Measurements from ENCODE around the gene TLR2. TPM values are rescaled to one million over a fixed set of nuclear protein-coding genes. Genes with fewer than 3 reads are reported as not detected.

Gene TLR2
- total RNA-seq, 1 experiment from 2014 or later, result not detected

- Histone ChIP-seq H3K27ac (ENCODE audit: low read length) (no peak overlapping the region), H3K9me2 (replicated peaks; ENCODE audit: insufficient read depth, low read length) (no peaks in the 10 kb centered on the region), H2AFZ (ENCODE audit: low read length) (no peak overlapping the region), H3K4me3 (ENCODE audit: low read length) (no peak overlapping the region), H3K4me2 (ENCODE audit: low read depth, low read length, poor library complexity, severe bottlenecking) (no peak overlapping the region), H3K79me2 (ENCODE audit: low read length) (no peaks in the 10 kb centered on the region), H3K4me1 (ENCODE audit: low read length) (no peaks in the 10 kb centered on the region), H4K20me1 (ENCODE audit: insufficient read depth, low read depth, low read length) (no peaks in the 10 kb centered on the region), H3K27me3 (ENCODE audit: low read length) (no peaks in the 10 kb centered on the region), H3K9me3 (ENCODE audit: low read length) (no peaks in the 10 kb centered on the region), H3K9ac (ENCODE audit: low read length) (no peak overlapping the region), H3K36me3 (ENCODE audit: insufficient read depth, low read length) (no peaks in the 10 kb centered on the region)
- no peak for DNase-seq
Observed at GRCh38 chr4:153668647-153669046, 15.4 kb upstream of the TLR2 start.

- Histone ChIP-seq H3K9ac (ENCODE audit: low read length) (no peak overlapping the region), H4K20me1 (ENCODE audit: insufficient read depth, low read depth, low read length) (no peaks in the 10 kb centered on the region), H3K9me3 (ENCODE audit: low read length) (peaks cover 4% of the 10 kb centered on the region; the same call in 1 of the 2 replicates), H3K79me2 (ENCODE audit: low read length) (no peaks in the 10 kb centered on the region), H3K9me2 (replicated peaks; ENCODE audit: insufficient read depth, low read length) (no peaks in the 10 kb centered on the region), H3K27me3 (ENCODE audit: low read length) (no peaks in the 10 kb centered on the region; the same call in 1 of the 2 replicates), H2AFZ (ENCODE audit: low read length) (no peak overlapping the region), H3K36me3 (ENCODE audit: insufficient read depth, low read length) (no peaks in the 10 kb centered on the region), H3K4me2 (ENCODE audit: low read depth, low read length, poor library complexity, severe bottlenecking) (no peak overlapping the region), H3K4me3 (ENCODE audit: low read length) (no peak overlapping the region), H3K4me1 (ENCODE audit: low read length) (no peaks in the 10 kb centered on the region), H3K27ac (ENCODE audit: low read length) (no peak overlapping the region)
- DNase-seq, result no peak
Observed at GRCh38 chr4:153669838-153670237, 14.2 kb upstream of the TLR2 start.

GRCh38 chr4:153676486-153676885 lies 7.6 kb upstream of the TLR2 start:
- Histone ChIP-seq H4K20me1 (ENCODE audit: insufficient read depth, low read depth, low read length) (no peaks in the 10 kb centered on the region), H3K79me2 (ENCODE audit: low read length) (no peaks in the 10 kb centered on the region), H2AFZ (ENCODE audit: low read length) (no peak overlapping the region), H3K27me3 (ENCODE audit: low read length) (peaks cover 4% of the 10 kb centered on the region; the same call in 1 of the 2 replicates), H3K4me1 (ENCODE audit: low read length) (0 out of 2 replicates have a peak, but pooled peaks cover 3% of the 10 kb centered on the region), H3K27ac (ENCODE audit: low read length) (no peak overlapping the region), H3K9me3 (ENCODE audit: low read length) (peaks cover 17% of the 10 kb centered on the region), H3K36me3 (ENCODE audit: insufficient read depth, low read length) (no peaks in the 10 kb centered on the region), H3K9ac (ENCODE audit: low read length) (no peak overlapping the region), H3K4me3 (ENCODE audit: low read length) (no peak overlapping the region), H3K9me2 (replicated peaks; ENCODE audit: insufficient read depth, low read length) (no peaks in the 10 kb centered on the region), H3K4me2 (ENCODE audit: low read depth, low read length, poor library complexity, severe bottlenecking) (no peak overlapping the region)
- DNase-seq, result no peak

GRCh38 chr4:153676984-153677383 lies 7.1 kb upstream of the TLR2 start:
- Histone ChIP-seq H3K27me3 (ENCODE audit: low read length) (peaks cover 4% of the 10 kb centered on the region; the same call in 1 of the 2 replicates), H3K4me1 (ENCODE audit: low read length) (0 out of 2 replicates have a peak, but pooled peaks cover 3% of the 10 kb centered on the region), H3K9me3 (ENCODE audit: low read length) (peaks cover 17% of the 10 kb centered on the region)

GRCh38 chr4:153679486-153679885 lies 4.6 kb upstream of the TLR2 start:
- DNase-seq, result peak; percentile 60
- H3K4me3 ChIP-seq (ENCODE audit: low read length), result no peak overlapping the region

More at GRCh38 chr4:153676984-153677383, 7.1 kb upstream of the TLR2 start:
- Histone ChIP-seq H2AFZ (ENCODE audit: low read length) (no peak overlapping the region), H3K4me3 (ENCODE audit: low read length) (no peak overlapping the region), H3K4me2 (ENCODE audit: low read depth, low read length, poor library complexity, severe bottlenecking) (no peak overlapping the region), H3K27ac (ENCODE audit: low read length) (no peak overlapping the region), H3K9me2 (replicated peaks; ENCODE audit: insufficient read depth, low read length) (no peaks in the 10 kb centered on the region), H3K36me3 (ENCODE audit: insufficient read depth, low read length) (no peaks in the 10 kb centered on the region), H4K20me1 (ENCODE audit: insufficient read depth, low read depth, low read length) (no peaks in the 10 kb centered on the region), H3K79me2 (ENCODE audit: low read length) (no peaks in the 10 kb centered on the region), H3K9ac (ENCODE audit: low read length) (no peak overlapping the region)
- no peak for DNase-seq

GRCh38 chr4:153683763-153684181 lies 308 bp upstream of the TLR2 start:
- Histone ChIP-seq H4K20me1 (ENCODE audit: insufficient read depth, low read depth, low read length) (no peaks in the 10 kb centered on the region), H3K9me3 (ENCODE audit: low read length) (peaks cover 10% of the 10 kb centered on the region), H2AFZ (ENCODE audit: low read length) (no peak overlapping the region), H3K4me3 (ENCODE audit: low read length) (no peak overlapping the region), H3K9me2 (replicated peaks; ENCODE audit: insufficient read depth, low read length) (no peaks in the 10 kb centered on the region), H3K27me3 (ENCODE audit: low read length) (no peaks in the 10 kb centered on the region), H3K4me2 (ENCODE audit: low read depth, low read length, poor library complexity, severe bottlenecking) (no peak overlapping the region), H3K4me1 (ENCODE audit: low read length) (0 out of 2 replicates have a peak, but pooled peaks cover 3% of the 10 kb centered on the region), H3K27ac (ENCODE audit: low read length) (no peak overlapping the region), H3K79me2 (ENCODE audit: low read length) (no peaks in the 10 kb centered on the region), H3K9ac (ENCODE audit: low read length) (no peak overlapping the region), H3K36me3 (ENCODE audit: insufficient read depth, low read length) (no peaks in the 10 kb centered on the region)
- no peak for DNase-seq

More at GRCh38 chr4:153679486-153679885, 4.6 kb upstream of the TLR2 start:
- Histone ChIP-seq H3K4me2 (ENCODE audit: low read depth, low read length, poor library complexity, severe bottlenecking) (no peak overlapping the region), H3K4me1 (ENCODE audit: low read length) (0 out of 2 replicates have a peak, but pooled peaks cover 3% of the 10 kb centered on the region), H4K20me1 (ENCODE audit: insufficient read depth, low read depth, low read length) (no peaks in the 10 kb centered on the region), H3K27ac (ENCODE audit: low read length) (no peak overlapping the region), H3K79me2 (ENCODE audit: low read length) (no peaks in the 10 kb centered on the region), H3K36me3 (ENCODE audit: insufficient read depth, low read length) (no peaks in the 10 kb centered on the region), H3K9me2 (replicated peaks; ENCODE audit: insufficient read depth, low read length) (no peaks in the 10 kb centered on the region), H3K27me3 (ENCODE audit: low read length) (peaks cover 4% of the 10 kb centered on the region; the same call in 1 of the 2 replicates), H3K9ac (ENCODE audit: low read length) (no peak overlapping the region), H3K9me3 (ENCODE audit: low read length) (peaks cover 15% of the 10 kb centered on the region), H2AFZ (ENCODE audit: low read length) (no peak overlapping the region)

- peak overlapping the region; percentile 2 for H3K4me2 ChIP-seq (ENCODE audit: low read depth, low read length, poor library complexity, severe bottlenecking)
- no peak overlapping the region for H3K27ac ChIP-seq (ENCODE audit: low read length)
- H2AFZ ChIP-seq (ENCODE audit: low read length), result no peak overlapping the region
- DNase-seq, result no peak
- no peaks in the 10 kb centered on the region for H3K36me3 ChIP-seq (ENCODE audit: insufficient read depth, low read length)
- H4K20me1 ChIP-seq (ENCODE audit: insufficient read depth, low read depth, low read length), result no peaks in the 10 kb centered on the region
- H3K9me2 ChIP-seq (replicated peaks; ENCODE audit: insufficient read depth, low read length), result no peaks in the 10 kb centered on the region
- H3K79me2 ChIP-seq (ENCODE audit: low read length), result no peaks in the 10 kb centered on the region
- no peaks in the 10 kb centered on the region for H3K4me1 ChIP-seq (ENCODE audit: low read length)
- H3K9me3 ChIP-seq (ENCODE audit: low read length), result peaks cover 15% of the 10 kb centered on the region
- no peak overlapping the region for H3K9ac ChIP-seq (ENCODE audit: low read length)
- H3K4me3 ChIP-seq (ENCODE audit: low read length), result no peak overlapping the region
- no peaks in the 10 kb centered on the region; the same call in 1 of the 2 replicates for H3K27me3 ChIP-seq (ENCODE audit: low read length)
Observed at GRCh38 chr4:153684971-153685371, 891 bp downstream of the TLR2 start.

- Histone ChIP-seq H3K4me2 (ENCODE audit: low read depth, low read length, poor library complexity, severe bottlenecking) (no peak overlapping the region), H3K79me2 (ENCODE audit: low read length) (no peaks in the 10 kb centered on the region), H4K20me1 (ENCODE audit: insufficient read depth, low read depth, low read length) (no peaks in the 10 kb centered on the region), H3K9me3 (ENCODE audit: low read length) (no peaks in the 10 kb centered on the region), H2AFZ (ENCODE audit: low read length) (no peak overlapping the region), H3K36me3 (ENCODE audit: insufficient read depth, low read length) (no peaks in the 10 kb centered on the region), H3K27ac (ENCODE audit: low read length) (no peak overlapping the region), H3K9me2 (replicated peaks; ENCODE audit: insufficient read depth, low read length) (no peaks in the 10 kb centered on the region), H3K4me1 (ENCODE audit: low read length) (no peaks in the 10 kb centered on the region; the same call in 1 of the 2 replicates), H3K4me3 (ENCODE audit: low read length) (no peak overlapping the region), H3K27me3 (ENCODE audit: low read length) (no peaks in the 10 kb centered on the region), H3K9ac (ENCODE audit: low read length) (no peak overlapping the region)
- DNase-seq, result no peak
Observed at GRCh38 chr4:153704522-153704921, 20.4 kb downstream of the TLR2 start.

Measured in Karpas-422 (cell line).